Upper lobe of left lung (tissue), 6 donors: ENCODE measurements around the gene MBOAT7. TPM values are rescaled to one million over a fixed set of nuclear protein-coding genes. Genes with fewer than 3 reads are reported as not detected.

ENCODE experiments used
- ATAC-seq, 2 donors: fragments of 200-7000 bp; cut with Tn5 transposase; one replicate each; pipeline ENCODE4 v1.9.1; 2022; ENCODE audit warnings: mild to moderate bottlenecking in 2 of 2, moderate library complexity in 2 of 2; ENCODE audit not compliant: low FRiP score in 2 of 2
- DNase-seq, 2 donors: peaks; one replicate each; pipeline ENCODE4 v3.0.0-alpha.2; 2019 to 2020
- H3K27ac ChIP-seq, 4 donors: fragments of 200-600 bp; sonication (generic); one replicate each; pipeline ENCODE4 v1.5.1; 2016 to 2019
- H3K27me3 ChIP-seq, 4 donors: fragments of 200-600 bp; sonication (generic); one replicate each; pipeline ENCODE4 v1.5.1; 2017 to 2019
- H3K36me3 ChIP-seq, 4 donors: fragments of 200-600 bp; sonication (generic); one replicate each; pipeline ENCODE4 v1.5.1; 2016 to 2019
- H3K4me1 ChIP-seq, 4 donors: fragments of 200-600 bp; sonication (generic); one replicate each; pipeline ENCODE4 v1.5.1; 2018 to 2019
- H3K4me3 ChIP-seq, 4 donors: fragments of 200-600 bp; sonication (generic); one replicate each; pipeline ENCODE4 v1.5.1; 2017 to 2019; ENCODE audit warnings: mild to moderate bottlenecking in 2 of 4, moderate library complexity in 1 of 4
- H3K9me3 ChIP-seq, 4 donors: fragments of 200-600 bp; sonication (generic); one replicate each; pipeline ENCODE4 v1.5.1; 2018 to 2019
- EP300 ChIP-seq, 4 donors: sonication (generic); formaldehyde crosslinking; IDR thresholded peaks; one replicate each; pipeline ENCODE4 v1.5.1; 2017; ENCODE audit warnings: antibody characterized with exemption in 4 of 4, control low read depth in 2 of 4
- POLR2A ChIP-seq, 4 donors: fragments of 450-650 bp; IDR thresholded peaks; one replicate each; pipeline ENCODE4 v1.5.1; 2016 to 2017; ENCODE audit warnings: antibody characterized with exemption in 4 of 4, mild to moderate bottlenecking in 2 of 4
- POLR2AphosphoS5 ChIP-seq, 2 donors: sonication (generic); formaldehyde crosslinking; IDR thresholded peaks; one replicate each; pipeline ENCODE4 v1.5.1; 2017; ENCODE audit warnings: antibody characterized with exemption in 2 of 2
- WGBS, 2 donors: methylation state at CpG; one replicate each; pipeline ENCODE4 v1.1.5; 2017 to 2018; 5-methylcytosine and 5-hydroxymethylcytosine counted together
- total RNA-seq, 6 donors: library from RNA; depleted of rRNA in 4 of 6; stranded (reverse); fragments of >200 nt in 4 of 6; gene quantifications; one replicate each; pipeline versions ENCODE4 v1.1.0 to v1.2.1, GENCODE V29; 2016 to 2021
- TF ChIP-seq, protein P1 (sequence below), 6 experiments: fragments of 450-650 bp in 4 of 6; fragments of 200-600 bp in 2 of 6; sonication (generic) in 2 of 6; IDR thresholded peaks; one replicate each; pipeline ENCODE4 v1.5.1; 2016 to 2019; ENCODE audit warnings: antibody characterized with exemption in 6 of 6
- donor health status: DM: no; HTN: no; CAD: no; lungs with moderate emphysema.
- donor health status: DM: no; HTN: yes; CAD: no; lungs with severe emphysema.

The MBOAT7 gene
- total RNA-seq, 6 donors from 2014 or later = 43.7 to 121 (median 75.4) TPM

DNA sequence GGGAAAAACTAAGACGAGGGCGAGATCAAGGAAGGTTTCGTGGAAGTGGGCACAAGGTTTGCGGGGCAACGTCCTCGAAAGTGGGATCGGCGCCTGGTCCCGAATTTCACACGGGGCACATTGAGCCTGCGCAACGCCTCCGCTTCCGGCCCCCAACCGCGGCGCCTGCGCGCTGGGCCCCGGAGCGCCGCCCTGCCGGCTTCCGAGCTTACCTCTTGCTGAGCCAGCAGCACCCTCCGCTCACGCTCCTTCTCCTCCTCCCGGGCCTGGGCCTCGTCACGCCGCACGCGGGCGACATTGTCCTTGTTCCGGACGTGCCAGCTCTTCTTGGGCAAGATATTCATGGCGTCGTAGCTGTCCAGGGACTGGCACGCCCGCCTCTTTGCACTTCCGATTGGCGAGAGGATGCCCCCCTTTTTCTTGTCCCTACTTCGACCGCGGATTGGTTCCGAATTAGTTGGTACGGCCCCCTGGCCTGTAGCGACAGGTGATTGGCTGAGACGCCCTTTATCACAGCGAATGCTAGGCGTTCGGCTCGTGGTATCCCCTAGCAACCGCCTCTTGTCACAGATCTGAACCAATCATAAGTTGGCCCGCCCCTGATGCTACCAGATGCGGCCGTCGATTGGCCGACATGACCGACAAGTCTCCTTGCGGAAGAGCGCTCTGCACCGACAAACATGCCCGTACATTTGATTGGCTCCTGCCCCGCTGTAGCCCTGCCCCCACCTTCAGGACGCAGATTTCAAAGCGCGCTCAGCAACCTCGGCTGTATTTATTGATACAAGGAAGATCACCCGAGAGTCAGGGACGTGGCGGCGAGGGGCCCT is 29.8 kb downstream of the MBOAT7 start, which contains the start of gene LENG1:
LENG1 (minus strand) TSS at position 370 of the 830 bp plus-strand sequence; CDS start at position 344, 26 bp downstream.
- peaks cover 42 to 57% (median 46%) of the 10 kb centered on the region in 4 donors for H3K4me1 ChIP-seq

DNA sequence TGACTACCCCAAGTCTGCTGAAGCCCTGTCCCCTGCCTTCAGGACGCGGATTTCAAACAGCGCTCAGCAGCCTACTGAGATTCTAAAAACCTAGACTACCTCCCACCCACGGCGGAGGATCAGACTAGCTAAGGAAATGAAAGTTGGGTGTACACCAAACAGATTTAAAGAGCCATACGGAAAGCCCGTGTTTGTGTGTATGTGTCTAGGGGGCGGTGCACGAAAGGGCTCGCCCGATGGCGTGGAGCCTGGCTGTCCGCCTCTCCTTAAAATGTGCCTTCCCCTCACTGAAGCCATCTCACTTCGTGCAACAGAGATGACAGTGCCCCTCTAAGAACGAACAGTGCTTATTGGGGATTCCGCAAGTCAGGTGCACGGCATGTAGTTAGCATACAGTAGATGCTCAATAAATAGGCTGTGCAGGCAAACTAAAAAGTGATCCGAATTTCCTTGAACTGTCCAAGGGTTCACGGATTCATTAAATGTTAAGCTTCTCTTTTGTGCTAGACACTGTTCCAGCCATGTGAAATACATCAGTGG is 30.5 kb downstream of the MBOAT7 start:
- H3K4me1 ChIP-seq = peaks cover 36 to 50% (median 41%) of the 10 kb centered on the region in 4 donors

More for the DNA sequence above, 29.8 kb downstream of the MBOAT7 start, which contains the start of gene LENG1:
- Histone ChIP-seq H3K36me3 (peaks cover 1 to 38% (median 33%) of the 10 kb centered on the region in 4 donors), H3K9me3 (no peaks in the 10 kb centered on the region), H3K4me3 (peak within 1 kb of the TSS; percentile 76 to 96 (median 85)), H3K27me3 (no peaks in the 10 kb centered on the region), H3K27ac (peak within 1 kb of the TSS; percentile 96 to 98 (median 96))
- no peak for TF ChIP-seq EP300 (IDR thresholded peaks at IDR 0.05)
- peak in 3 of 4 donors; percentile 47 to 83 (median 60) for TF ChIP-seq POLR2A (IDR thresholded peaks at IDR 0.05)
- TF ChIP-seq POLR2AphosphoS5 (IDR thresholded peaks at IDR 0.05) = peak; percentile 86 to 88
- TF ChIP-seq, protein P1, sequence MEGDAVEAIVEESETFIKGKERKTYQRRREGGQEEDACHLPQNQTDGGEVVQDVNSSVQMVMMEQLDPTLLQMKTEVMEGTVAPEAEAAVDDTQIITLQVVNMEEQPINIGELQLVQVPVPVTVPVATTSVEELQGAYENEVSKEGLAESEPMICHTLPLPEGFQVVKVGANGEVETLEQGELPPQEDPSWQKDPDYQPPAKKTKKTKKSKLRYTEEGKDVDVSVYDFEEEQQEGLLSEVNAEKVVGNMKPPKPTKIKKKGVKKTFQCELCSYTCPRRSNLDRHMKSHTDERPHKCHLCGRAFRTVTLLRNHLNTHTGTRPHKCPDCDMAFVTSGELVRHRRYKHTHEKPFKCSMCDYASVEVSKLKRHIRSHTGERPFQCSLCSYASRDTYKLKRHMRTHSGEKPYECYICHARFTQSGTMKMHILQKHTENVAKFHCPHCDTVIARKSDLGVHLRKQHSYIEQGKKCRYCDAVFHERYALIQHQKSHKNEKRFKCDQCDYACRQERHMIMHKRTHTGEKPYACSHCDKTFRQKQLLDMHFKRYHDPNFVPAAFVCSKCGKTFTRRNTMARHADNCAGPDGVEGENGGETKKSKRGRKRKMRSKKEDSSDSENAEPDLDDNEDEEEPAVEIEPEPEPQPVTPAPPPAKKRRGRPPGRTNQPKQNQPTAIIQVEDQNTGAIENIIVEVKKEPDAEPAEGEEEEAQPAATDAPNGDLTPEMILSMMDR (IDR thresholded peaks at IDR 0.05) = peak in 5 of 6 experiments; percentile 22 to 66 (median 52)
- WGBS, 2 donors = 0% methylated on average over 35 to 51 of the region's 72 CpGs
- DNase-seq = peak; percentile 96 to 100
- ATAC-seq = peak; percentile 95 to 96

DNA sequence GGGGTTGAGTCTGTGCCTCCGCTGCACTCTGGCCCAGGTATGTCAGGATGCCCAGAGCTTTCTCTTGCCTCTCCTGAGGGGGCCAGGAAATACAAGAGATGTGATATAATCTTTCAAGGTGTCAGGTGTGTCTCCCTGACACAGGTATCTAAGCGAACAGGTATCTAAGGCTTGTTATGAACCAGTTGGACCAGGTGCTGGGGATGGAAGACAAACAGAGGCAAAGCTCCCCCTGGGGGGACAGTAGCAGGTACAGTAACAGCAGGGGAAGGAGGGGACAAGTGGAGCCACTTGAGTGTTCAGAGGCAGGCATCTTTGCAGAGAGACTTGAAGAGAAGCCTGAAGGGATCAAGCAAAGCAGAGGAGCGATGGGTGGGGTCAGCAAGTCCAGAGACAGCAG is 32.4 kb downstream of the MBOAT7 start:
- TF ChIP-seq EP300 (IDR thresholded peaks at IDR 0.05) (no peak), POLR2AphosphoS5 (IDR thresholded peaks at IDR 0.05) (no peak), POLR2A (IDR thresholded peaks at IDR 0.05) (no peak)
- TF ChIP-seq, protein P1 (IDR thresholded peaks at IDR 0.05) = no peak
- ATAC-seq (no peak), DNase-seq (no peak)
- H3K4me1 ChIP-seq = peaks cover 26 to 40% (median 28%) of the 10 kb centered on the region in 4 donors
- peaks cover 21 to 64% (median 60%) of the 10 kb centered on the region in 4 donors for H3K36me3 ChIP-seq
- 91 to 100% methylated on average over 3 of the region's 3 CpGs for WGBS, 2 donors
- no peaks in the 10 kb centered on the region for H3K27me3 ChIP-seq
- no peak overlapping the region for H3K4me3 ChIP-seq
- H3K27ac ChIP-seq = no peak overlapping the region
- no peaks in the 10 kb centered on the region for H3K9me3 ChIP-seq

More for the DNA sequence above, 30.5 kb downstream of the MBOAT7 start:
- Histone ChIP-seq H3K27ac (peak overlapping the region; percentile 96 to 98 (median 96)), H3K4me3 (peak overlapping the region; percentile 76 to 96 (median 85)), H3K27me3 (no peaks in the 10 kb centered on the region), H3K9me3 (no peaks in the 10 kb centered on the region), H3K36me3 (peaks cover 5 to 45% (median 40%) of the 10 kb centered on the region in 4 donors)
- no peak for DNase-seq
- TF ChIP-seq POLR2A (IDR thresholded peaks at IDR 0.05) = no peak
- TF ChIP-seq POLR2AphosphoS5 (IDR thresholded peaks at IDR 0.05) = no peak
- no peak for TF ChIP-seq EP300 (IDR thresholded peaks at IDR 0.05)
- TF ChIP-seq, protein P1 (IDR thresholded peaks at IDR 0.05) = no peak
- whole genome bisulfite sequencing, 2 donors = 6 to 12% methylated on average over 19 of the region's 19 CpGs
- ATAC-seq = no peak

DNA sequence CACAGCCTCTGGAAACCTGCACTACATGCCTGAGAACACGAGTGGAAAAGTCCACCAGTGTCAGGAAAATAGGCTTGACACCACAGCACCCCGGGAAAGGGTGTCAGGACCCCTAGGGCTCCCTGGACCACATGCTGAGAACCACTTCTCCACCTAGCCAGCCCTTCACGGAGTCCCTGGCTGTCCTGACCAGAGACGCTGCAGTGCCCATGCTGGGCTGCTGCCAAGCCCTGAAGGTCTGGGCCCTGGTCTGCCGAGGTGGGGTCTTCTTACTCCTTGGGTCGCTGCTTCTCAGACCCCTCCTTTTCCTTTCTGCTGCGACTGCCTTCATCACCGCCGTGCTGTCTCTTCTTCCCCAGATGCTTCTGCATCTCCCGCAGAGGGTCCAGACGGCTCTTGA is 32.9 kb downstream of the MBOAT7 start:
- WGBS, 2 donors = 84 to 85% methylated on average over 11 of the region's 11 CpGs
- ATAC-seq (no peak), DNase-seq (no peak)
- TF ChIP-seq POLR2A (IDR thresholded peaks at IDR 0.05) (no peak), POLR2AphosphoS5 (IDR thresholded peaks at IDR 0.05) (no peak), EP300 (IDR thresholded peaks at IDR 0.05) (no peak)
- TF ChIP-seq, protein P1 (IDR thresholded peaks at IDR 0.05) = no peak
- Histone ChIP-seq H3K36me3 (peaks cover 25 to 69% (median 64%) of the 10 kb centered on the region in 4 donors), H3K27ac (no peak overlapping the region), H3K4me1 (peaks cover 21 to 37% (median 24%) of the 10 kb centered on the region in 4 donors), H3K9me3 (no peaks in the 10 kb centered on the region), H3K27me3 (no peaks in the 10 kb centered on the region), H3K4me3 (no peak overlapping the region)
